ENCODE measurements around the gene PIK3R5. TPM values are rescaled to one million over a fixed set of nuclear protein-coding genes. Genes with fewer than 3 reads are reported as not detected.
A peak's percentile ranks its signal among the peaks of the same experiment; 100 is the strongest.
"Not testable (repeated sequence)": the region's sequence is repeated elsewhere in the genome, so short reads cannot be mapped to it uniquely, and the experiment has no call there.

Gene PIK3R5
- total and polyA plus RNA-seq, 5 experiments from 2014 or later, result 20.0 to 104 (median 44.0) TPM

DNA sequence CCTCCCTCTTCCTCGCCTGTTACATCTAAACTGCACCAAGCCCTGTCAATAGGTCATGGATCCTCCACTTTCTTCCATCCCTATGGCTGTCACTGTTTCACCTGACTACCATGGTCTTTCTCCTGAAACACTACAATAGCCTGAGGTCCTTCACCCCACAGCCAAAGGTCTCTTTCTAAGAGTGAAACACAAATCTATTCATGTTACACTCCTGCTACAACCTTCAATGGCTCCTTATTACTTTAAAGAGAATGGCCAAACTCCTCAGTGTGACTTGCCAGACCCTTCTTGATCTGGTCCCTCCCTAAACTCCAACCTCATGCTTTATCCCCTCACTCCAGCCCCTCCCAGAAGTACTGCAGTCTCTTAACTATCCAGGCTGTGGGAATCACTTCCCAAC lies 97.4 kb downstream of the PIK3R5 start:
- H3K27ac Mint-ChIP-seq, result peak overlapping the region in 6 of 10 donors; percentile 6 to 89 (median 80)
- DNase-seq (no peak), ATAC-seq (no peak)
- H3K36me3 Mint-ChIP-seq, result peaks cover 0 to 6% (median 0%) of the 10 kb centered on the region in 3 donors
- POLR2A ChIA-PET, result no interaction called here
- H3K9me3 Mint-ChIP-seq, result no peaks in the 10 kb centered on the region
- peak overlapping the region; percentile 41 to 88 (median 77) for H3K4me3 Mint-ChIP-seq
- H3K4me1 Mint-ChIP-seq, result peaks cover 14 to 37% (median 34%) of the 10 kb centered on the region in 4 donors
- peaks cover 0 to 2% (median 0%) of the 10 kb centered on the region in 5 donors for H3K27me3 Mint-ChIP-seq

- H3K4me3 Mint-ChIP-seq, result peak within 1 kb of the TSS; percentile 71 to 88 (median 82)
- ATAC-seq (peak; percentile 82 to 90), DNase-seq (peak in 1 of 10 donors; percentile 21)
- no peaks in the 10 kb centered on the region for H3K9me3 Mint-ChIP-seq
- H3K4me1 Mint-ChIP-seq, result peaks cover 16 to 35% (median 34%) of the 10 kb centered on the region in 4 donors
- H3K27ac Mint-ChIP-seq, result peak within 1 kb of the TSS; percentile 6 to 89 (median 80)
- POLR2A ChIA-PET, result no interaction called here
- H3K27me3 Mint-ChIP-seq, result peaks cover 0 to 2% (median 0%) of the 10 kb centered on the region in 5 donors
- peaks cover 0 to 6% (median 0%) of the 10 kb centered on the region in 3 donors for H3K36me3 Mint-ChIP-seq
These were observed 98.0 kb downstream of the PIK3R5 start, which contains the start of gene PIK3R6 for GRCh38 chr17:8867361-8867981. Gene PIK3R6, minus strand, starts transcription at chr17:8867674. Its CDS starts 17,880 bp downstream, at chr17:8849794.

- Mint-ChIP-seq H3K36me3 (peaks cover 0 to 6% (median 0%) of the 10 kb centered on the region in 3 donors), H3K27me3 (peaks cover 0 to 2% (median 0%) of the 10 kb centered on the region in 5 donors), H3K27ac (no peak overlapping the region), H3K9me3 (no peaks in the 10 kb centered on the region), H3K4me1 (peaks cover 18 to 44% (median 40%) of the 10 kb centered on the region in 4 donors), H3K4me3 (no peak overlapping the region)
- no peak for DNase-seq
- POLR2A ChIA-PET, result no interaction called here
- no peak for ATAC-seq
These were observed 99.7 kb downstream of the PIK3R5 start for GRCh38 chr17:8865811-8866210.

- peaks cover 0 to 6% (median 0%) of the 10 kb centered on the region in 3 donors for H3K36me3 Mint-ChIP-seq
- H3K9me3 Mint-ChIP-seq, result no peaks in the 10 kb centered on the region
- POLR2A ChIA-PET, result no interaction called here
- no peak overlapping the region for H3K27ac Mint-ChIP-seq
- DNase-seq (no peak), ATAC-seq (no peak)
- peaks cover 0 to 2% (median 0%) of the 10 kb centered on the region in 5 donors for H3K27me3 Mint-ChIP-seq
- H3K4me3 Mint-ChIP-seq, result no peak overlapping the region
- H3K4me1 Mint-ChIP-seq, result peaks cover 18 to 44% (median 40%) of the 10 kb centered on the region in 4 donors
These were observed 100.1 kb downstream of the PIK3R5 start for GRCh38 chr17:8865385-8865784.

GRCh38 chr17:8862213-8863056 lies 103.1 kb downstream of the PIK3R5 start:
- POLR2A ChIA-PET, result no interaction called here
- Mint-ChIP-seq H3K27me3 (no peaks in the 10 kb centered on the region), H3K4me1 (peaks cover 13 to 46% (median 35%) of the 10 kb centered on the region in 4 donors), H3K9me3 (no peaks in the 10 kb centered on the region), H3K27ac (peak overlapping the region in 3 of 10 donors; percentile 0 to 62 (median 6)), H3K36me3 (peaks cover 0 to 6% (median 0%) of the 10 kb centered on the region in 3 donors), H3K4me3 (no peak overlapping the region)
- peak in 1 of 2 donors; percentile 56 for ATAC-seq
- no peak for DNase-seq

DNA sequence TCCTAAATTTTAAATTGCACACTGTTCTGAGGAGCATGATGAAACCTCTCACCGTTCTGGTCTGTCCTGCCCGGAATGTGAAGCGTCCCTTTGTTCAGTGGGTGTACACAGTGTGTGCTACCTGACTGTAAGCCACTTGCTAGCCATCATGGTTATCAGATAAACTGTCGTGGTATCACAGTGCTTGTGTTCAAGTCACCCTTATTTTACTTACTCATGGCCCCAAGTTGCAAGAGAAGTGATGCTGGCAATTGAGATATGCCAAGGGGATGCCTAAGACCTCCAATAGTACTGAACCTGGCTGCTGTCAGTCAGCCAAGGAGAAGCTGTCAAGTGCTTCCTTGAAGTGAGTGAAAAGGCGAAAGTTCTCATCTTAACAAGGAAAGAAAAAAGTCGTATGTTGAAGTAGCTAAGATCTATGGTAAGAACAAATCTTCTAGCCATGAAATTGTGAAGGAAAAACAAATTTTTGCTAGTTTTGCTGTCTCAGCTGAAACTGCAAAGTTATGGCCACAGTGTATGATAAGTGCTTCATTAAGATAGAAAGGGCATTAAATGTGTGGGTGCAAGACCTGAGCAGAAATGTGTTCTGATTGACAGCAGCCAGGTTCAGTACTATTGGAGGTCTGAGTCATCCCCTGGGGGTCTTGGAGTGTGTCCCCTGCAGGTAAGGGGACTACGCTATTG lies 103.9 kb downstream of the PIK3R5 start:
- no peak for ATAC-seq
- Mint-ChIP-seq H3K27ac (peak overlapping the region in 3 of 10 donors; percentile 0 to 6 (median 0)), H3K9me3 (no peaks in the 10 kb centered on the region), H3K36me3 (peaks cover 0 to 6% (median 0%) of the 10 kb centered on the region in 3 donors), H3K4me3 (peak overlapping the region in 1 of 10 donors; percentile 14), H3K27me3 (no peaks in the 10 kb centered on the region), H3K4me1 (peaks cover 10 to 46% (median 34%) of the 10 kb centered on the region in 4 donors)
- POLR2A ChIA-PET, result no interaction called here
- no peak for DNase-seq

GRCh38 chr17:8859804-8860430 lies 105.6 kb downstream of the PIK3R5 start:
- peaks cover 8 to 44% (median 31%) of the 10 kb centered on the region in 4 donors for H3K4me1 Mint-ChIP-seq
- H3K27ac Mint-ChIP-seq, result no peak overlapping the region
- DNase-seq (no peak), ATAC-seq (no peak)
- H3K36me3 Mint-ChIP-seq, result peaks cover 0 to 6% (median 0%) of the 10 kb centered on the region in 3 donors
- H3K27me3 Mint-ChIP-seq, result no peaks in the 10 kb centered on the region
- POLR2A ChIA-PET, result no interaction called here
- no peak overlapping the region for H3K4me3 Mint-ChIP-seq
- H3K9me3 Mint-ChIP-seq, result no peaks in the 10 kb centered on the region

DNA sequence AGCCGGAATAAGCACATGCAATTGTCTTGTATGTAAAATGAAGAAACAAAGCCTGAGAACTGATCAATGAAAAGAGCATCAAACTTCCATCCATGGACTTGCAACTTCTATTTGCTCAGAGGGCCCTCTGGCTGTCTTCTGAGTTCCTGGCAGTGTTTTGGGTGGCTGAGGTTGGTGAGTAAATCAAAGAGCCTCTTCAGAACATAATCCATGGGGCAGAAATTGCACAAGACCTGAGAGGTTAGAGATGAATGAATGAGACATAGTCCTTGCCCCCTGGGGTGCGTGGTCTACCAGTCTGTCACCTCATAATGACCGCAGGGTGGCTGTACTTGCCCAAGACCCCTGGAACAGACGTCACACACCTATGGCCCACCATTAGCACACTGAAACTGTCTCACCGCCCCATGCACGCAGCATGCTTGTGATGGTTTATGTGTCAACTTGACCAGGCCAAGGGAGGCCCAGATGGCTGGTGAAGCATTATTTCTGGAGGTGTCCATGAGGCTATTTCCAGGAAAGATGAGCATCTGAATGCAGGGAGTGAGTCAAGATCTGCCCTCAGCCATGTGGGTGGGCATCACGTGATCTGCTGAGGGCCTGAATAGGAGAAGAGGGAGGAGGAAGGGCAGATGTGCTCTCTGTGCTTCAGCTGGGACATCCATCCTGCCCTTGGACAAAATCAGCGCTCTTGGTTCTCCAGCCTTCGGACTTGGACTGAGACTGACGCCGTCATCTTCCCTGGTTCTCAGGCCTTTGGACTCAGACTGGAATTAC lies 106.3 kb downstream of the PIK3R5 start:
- POLR2A ChIA-PET, result no interaction called here
- peaks cover 8 to 44% (median 31%) of the 10 kb centered on the region in 4 donors for H3K4me1 Mint-ChIP-seq
- no peak overlapping the region for H3K4me3 Mint-ChIP-seq
- H3K9me3 Mint-ChIP-seq, result no peaks in the 10 kb centered on the region
- H3K36me3 Mint-ChIP-seq, result peaks cover 0 to 6% (median 0%) of the 10 kb centered on the region in 3 donors
- no peak for DNase-seq
- no peak for ATAC-seq
- no peaks in the 10 kb centered on the region for H3K27me3 Mint-ChIP-seq
- peak overlapping the region in 5 of 10 donors; percentile 31 to 71 (median 40) for H3K27ac Mint-ChIP-seq

GRCh38 chr17:8857919-8858318 lies 107.6 kb downstream of the PIK3R5 start:
- ATAC-seq (peak; percentile 49 to 67), DNase-seq (peak in 5 of 10 donors; percentile 11 to 42 (median 21))
- H3K27me3 Mint-ChIP-seq, result no peaks in the 10 kb centered on the region
- H3K36me3 Mint-ChIP-seq, result no peaks in the 10 kb centered on the region
- H3K4me1 Mint-ChIP-seq, result peaks cover 8 to 44% (median 31%) of the 10 kb centered on the region in 4 donors
- peak overlapping the region in 4 of 10 donors; percentile 68 to 86 (median 80) for H3K27ac Mint-ChIP-seq
- H3K4me3 Mint-ChIP-seq, result peak overlapping the region; percentile 48 to 92 (median 78)
- POLR2A ChIA-PET, result interaction anchor here (0.7 kb wide), 4 partner anchors 39 to 1725 kb away, joined by 4 to 9 read pairs (median 6); no protein-coding TSS in a partner anchor
- H3K9me3 Mint-ChIP-seq, result no peaks in the 10 kb centered on the region

GRCh38 chr17:8856869-8857575 lies 108.5 kb downstream of the PIK3R5 start:
- Mint-ChIP-seq H3K4me3 (peak overlapping the region in 8 of 10 donors; percentile 10 to 92 (median 36)), H3K4me1 (peaks cover 4 to 37% (median 24%) of the 10 kb centered on the region in 4 donors), H3K27ac (peak overlapping the region in 1 of 10 donors; percentile 2), H3K27me3 (no peaks in the 10 kb centered on the region), H3K36me3 (no peaks in the 10 kb centered on the region), H3K9me3 (no peaks in the 10 kb centered on the region)
- no peak for ATAC-seq
- DNase-seq, result no peak
- POLR2A ChIA-PET, result interaction anchor here (0.7 kb wide), 1 partner anchor 1724 kb away, joined by 6 read pairs; no protein-coding TSS in a partner anchor

GRCh38 chr17:8856205-8856603 lies 109.3 kb downstream of the PIK3R5 start:
- H3K9me3 Mint-ChIP-seq, result not testable (repeated sequence)

More at GRCh38 chr17:8856205-8856603, 109.3 kb downstream of the PIK3R5 start:
- POLR2A ChIA-PET, DNase-seq, H3K36me3 Mint-ChIP-seq, H3K27me3 Mint-ChIP-seq, H3K27ac Mint-ChIP-seq, ATAC-seq, H3K4me3 Mint-ChIP-seq: not testable (repeated sequence)
- H3K4me1 Mint-ChIP-seq, result peaks cover 4 to 30% (median 18%) of the 10 kb centered on the region in 4 donors
